ENCODE data around the gene PABPN1L.

The PABPN1L gene

GRCh38 chr16:88876942-88877526 is 10.6 kb upstream of the PABPN1L start:
- Histone ChIP-seq H3K23ac (ENCODE audit: low read length) (no peak overlapping the region), H3K9ac (ENCODE audit: low read length) (no peak overlapping the region), H3K4me2 (ENCODE audit: low read length) (no peak overlapping the region), H3K4me3 (ENCODE audit: low read length) (no peak overlapping the region), H3K27ac (ENCODE audit: low read depth, low read length) (no peak overlapping the region), H3K18ac (ENCODE audit: low read length) (no peak overlapping the region), H2BK5ac (ENCODE audit: low read length) (no peak overlapping the region), H2BK15ac (replicated peaks; ENCODE audit: low read depth) (no peak overlapping the region), H3K4me1 (ENCODE audit: control insufficient read depth, low read depth, low read length) (no peaks in the 10 kb centered on the region), H3K4ac (ENCODE audit: low read depth, low read length) (no peak overlapping the region), H4K5ac (ENCODE audit: low read length) (no peak overlapping the region), H2AK5ac (ENCODE audit: low read length) (no peak overlapping the region), H4K8ac (ENCODE audit: low read depth, low read length) (no peak overlapping the region), H3K27me3 (ENCODE audit: insufficient read depth, low read length, poor library complexity) (no peaks in the 10 kb centered on the region), H3K36me3 (ENCODE audit: control insufficient read depth, insufficient read depth, low read length) (no peaks in the 10 kb centered on the region), H3K79me1 (ENCODE audit: low read length) (no peaks in the 10 kb centered on the region), H3K79me2 (ENCODE audit: control insufficient read depth, insufficient read depth, low read length) (no peaks in the 10 kb centered on the region), H3K56ac (ENCODE audit: low read length) (no peak overlapping the region), H2BK120ac (ENCODE audit: low read depth, low read length) (no peak overlapping the region)
- no peak for DNase-seq
- no CpG with 5 or more reads among the region's 33 CpGs for WGBS (ENCODE audit: extremely low coverage, insufficient coverage, low lambda C conversion rate)

GRCh38 chr16:88875703-88876234 is 9.3 kb upstream of the PABPN1L start:
- H2BK15ac ChIP-seq (replicated peaks; ENCODE audit: low read depth), result no peak overlapping the region
- H3K9ac ChIP-seq (ENCODE audit: low read length), result no peak overlapping the region
- no CpG with 5 or more reads among the region's 22 CpGs for WGBS (ENCODE audit: extremely low coverage, insufficient coverage, low lambda C conversion rate)
- H3K4me1 ChIP-seq (ENCODE audit: control insufficient read depth, low read depth, low read length), result no peaks in the 10 kb centered on the region
- H3K79me2 ChIP-seq (ENCODE audit: control insufficient read depth, insufficient read depth, low read length), result no peaks in the 10 kb centered on the region
- no peak overlapping the region for H4K8ac ChIP-seq (ENCODE audit: low read depth, low read length)
- H4K5ac ChIP-seq (ENCODE audit: low read length), result no peak overlapping the region
- H3K79me1 ChIP-seq (ENCODE audit: low read length), result no peaks in the 10 kb centered on the region
- H2BK120ac ChIP-seq (ENCODE audit: low read depth, low read length), result no peak overlapping the region
- H3K27ac ChIP-seq (ENCODE audit: low read depth, low read length), result no peak overlapping the region
- H3K4me2 ChIP-seq (ENCODE audit: low read length), result no peak overlapping the region
- DNase-seq, result no peak
- no peak overlapping the region for H3K23ac ChIP-seq (ENCODE audit: low read length)
- no peak overlapping the region for H3K56ac ChIP-seq (ENCODE audit: low read length)
- H2BK5ac ChIP-seq (ENCODE audit: low read length), result no peak overlapping the region
- H3K18ac ChIP-seq (ENCODE audit: low read length), result no peak overlapping the region
- H3K27me3 ChIP-seq (ENCODE audit: insufficient read depth, low read length, poor library complexity), result no peaks in the 10 kb centered on the region
- no peak overlapping the region for H3K4ac ChIP-seq (ENCODE audit: low read depth, low read length)
- H3K4me3 ChIP-seq (ENCODE audit: low read length), result no peak overlapping the region
- H3K36me3 ChIP-seq (ENCODE audit: control insufficient read depth, insufficient read depth, low read length), result no peaks in the 10 kb centered on the region
- H2AK5ac ChIP-seq (ENCODE audit: low read length), result no peak overlapping the region

GRCh38 chr16:88874938-88875599 is 8.6 kb upstream of the PABPN1L start:
- Histone ChIP-seq H3K56ac (ENCODE audit: low read length) (no peak overlapping the region), H3K27me3 (ENCODE audit: insufficient read depth, low read length, poor library complexity) (no peaks in the 10 kb centered on the region), H3K36me3 (ENCODE audit: control insufficient read depth, insufficient read depth, low read length) (no peaks in the 10 kb centered on the region), H3K4me3 (ENCODE audit: low read length) (no peak overlapping the region), H3K79me1 (ENCODE audit: low read length) (no peaks in the 10 kb centered on the region), H3K4me2 (ENCODE audit: low read length) (no peak overlapping the region), H2BK15ac (replicated peaks; ENCODE audit: low read depth) (no peak overlapping the region), H3K4ac (ENCODE audit: low read depth, low read length) (no peak overlapping the region), H3K4me1 (ENCODE audit: control insufficient read depth, low read depth, low read length) (no peaks in the 10 kb centered on the region), H4K8ac (ENCODE audit: low read depth, low read length) (no peak overlapping the region), H4K5ac (ENCODE audit: low read length) (no peak overlapping the region), H2BK120ac (ENCODE audit: low read depth, low read length) (no peak overlapping the region), H2BK5ac (ENCODE audit: low read length) (no peak overlapping the region), H2AK5ac (ENCODE audit: low read length) (no peak overlapping the region), H3K23ac (ENCODE audit: low read length) (no peak overlapping the region), H3K9ac (ENCODE audit: low read length) (no peak overlapping the region), H3K79me2 (ENCODE audit: control insufficient read depth, insufficient read depth, low read length) (no peaks in the 10 kb centered on the region), H3K18ac (ENCODE audit: low read length) (no peak overlapping the region), H3K27ac (ENCODE audit: low read depth, low read length) (no peak overlapping the region)
- no peak for DNase-seq
- WGBS (ENCODE audit: extremely low coverage, insufficient coverage, low lambda C conversion rate), result no CpG with 5 or more reads among the region's 34 CpGs

GRCh38 chr16:88872650-88873331 is 6.3 kb upstream of the PABPN1L start:
- Histone ChIP-seq H3K18ac (ENCODE audit: low read length) (no peak overlapping the region), H3K36me3 (ENCODE audit: control insufficient read depth, insufficient read depth, low read length) (no peaks in the 10 kb centered on the region), H2BK120ac (ENCODE audit: low read depth, low read length) (no peak overlapping the region), H3K79me2 (ENCODE audit: control insufficient read depth, insufficient read depth, low read length) (no peaks in the 10 kb centered on the region), H3K27me3 (ENCODE audit: insufficient read depth, low read length, poor library complexity) (no peaks in the 10 kb centered on the region), H3K4me2 (ENCODE audit: low read length) (no peak overlapping the region), H4K5ac (ENCODE audit: low read length) (no peak overlapping the region), H3K56ac (ENCODE audit: low read length) (no peak overlapping the region), H3K9ac (ENCODE audit: low read length) (no peak overlapping the region), H3K4me3 (ENCODE audit: low read length) (no peak overlapping the region), H3K4me1 (ENCODE audit: control insufficient read depth, low read depth, low read length) (no peaks in the 10 kb centered on the region), H2BK15ac (replicated peaks; ENCODE audit: low read depth) (no peak overlapping the region), H3K79me1 (ENCODE audit: low read length) (no peaks in the 10 kb centered on the region), H2AK5ac (ENCODE audit: low read length) (no peak overlapping the region), H3K4ac (ENCODE audit: low read depth, low read length) (no peak overlapping the region), H4K8ac (ENCODE audit: low read depth, low read length) (no peak overlapping the region), H3K23ac (ENCODE audit: low read length) (no peak overlapping the region), H3K27ac (ENCODE audit: low read depth, low read length) (no peak overlapping the region), H2BK5ac (ENCODE audit: low read length) (no peak overlapping the region)
- no CpG with 5 or more reads among the region's 25 CpGs for WGBS (ENCODE audit: extremely low coverage, insufficient coverage, low lambda C conversion rate)
- DNase-seq, result no peak

GRCh38 chr16:88871730-88872416 is 5.4 kb upstream of the PABPN1L start:
- Histone ChIP-seq H3K27ac (ENCODE audit: low read depth, low read length) (no peak overlapping the region), H3K79me2 (ENCODE audit: control insufficient read depth, insufficient read depth, low read length) (no peaks in the 10 kb centered on the region), H3K4me3 (ENCODE audit: low read length) (no peak overlapping the region), H2BK5ac (ENCODE audit: low read length) (no peak overlapping the region), H3K4ac (ENCODE audit: low read depth, low read length) (no peak overlapping the region), H3K56ac (ENCODE audit: low read length) (no peak overlapping the region), H3K23ac (ENCODE audit: low read length) (no peak overlapping the region), H3K79me1 (ENCODE audit: low read length) (no peaks in the 10 kb centered on the region), H3K27me3 (ENCODE audit: insufficient read depth, low read length, poor library complexity) (no peaks in the 10 kb centered on the region), H3K9ac (ENCODE audit: low read length) (no peak overlapping the region), H2BK15ac (replicated peaks; ENCODE audit: low read depth) (no peak overlapping the region), H3K36me3 (ENCODE audit: control insufficient read depth, insufficient read depth, low read length) (no peaks in the 10 kb centered on the region), H3K4me1 (ENCODE audit: control insufficient read depth, low read depth, low read length) (no peaks in the 10 kb centered on the region), H2BK120ac (ENCODE audit: low read depth, low read length) (no peak overlapping the region), H3K4me2 (ENCODE audit: low read length) (no peak overlapping the region), H4K8ac (ENCODE audit: low read depth, low read length) (no peak overlapping the region), H4K5ac (ENCODE audit: low read length) (no peak overlapping the region), H2AK5ac (ENCODE audit: low read length) (no peak overlapping the region), H3K18ac (ENCODE audit: low read length) (no peak overlapping the region)
- no CpG with 5 or more reads among the region's 21 CpGs for WGBS (ENCODE audit: extremely low coverage, insufficient coverage, low lambda C conversion rate)
- DNase-seq, result no peak

Measured in mesendoderm (in vitro differentiated cells).